Measurements from ENCODE around the gene TLDC2. TPM values are rescaled to one million over a fixed set of nuclear protein-coding genes. Genes with fewer than 3 reads are reported as not detected.
"Not testable (repeated sequence)": the region's sequence is repeated elsewhere in the genome, so short reads cannot be mapped to it uniquely, and the experiment has no call there.

The TLDC2 gene
- polyA plus RNA-seq, 3 donors = not detected

DNA sequence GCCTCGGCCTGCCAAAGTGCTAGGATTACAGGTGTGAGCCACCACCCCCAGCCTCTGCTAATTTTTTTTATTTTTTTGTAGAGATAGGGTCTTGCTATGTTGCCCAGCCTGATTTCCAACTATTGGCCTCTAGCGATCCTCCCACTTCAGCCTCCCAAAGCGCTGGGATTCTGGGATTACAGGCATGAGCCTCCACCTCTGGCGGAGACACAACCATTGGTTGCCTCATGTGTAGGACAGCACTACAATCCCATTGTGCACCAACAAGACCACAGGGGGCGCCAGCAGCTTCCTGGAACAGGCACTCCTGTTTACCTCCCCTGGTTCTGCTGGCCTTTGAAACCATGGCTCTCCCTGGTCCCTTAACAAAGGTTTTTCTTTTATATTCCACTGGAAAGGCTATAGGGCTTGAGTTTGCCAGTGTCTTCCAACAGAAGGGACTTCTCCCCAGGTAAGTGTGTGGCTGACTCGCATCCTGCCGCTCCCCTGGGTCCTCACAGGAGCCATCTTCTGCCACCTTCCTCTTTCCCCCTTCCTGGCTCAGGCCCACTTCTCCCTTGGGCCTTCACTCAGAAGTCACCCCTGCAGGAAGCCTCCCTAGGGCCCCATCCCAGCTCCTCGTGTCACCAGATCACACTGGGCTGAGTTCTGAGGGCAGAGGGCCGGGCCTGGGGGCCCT lies 39.2 kb upstream of the TLDC2 start:
- Histone ChIP-seq H3K27ac (ENCODE audit: low read depth in 1 of 2, low read length in 2 of 2) (peak overlapping the region; percentile 65 to 79), H3K9me3 (replicated peaks in 1 of 2; ENCODE audit: control insufficient read depth in 1 of 2, insufficient read depth in 1 of 2, low read length in 2 of 2) (no peaks in the 10 kb centered on the region), H3K4me2 (replicated peaks; ENCODE audit: extremely low read depth, low read length, poor library complexity, severe bottlenecking) (peak overlapping the region; percentile 39), H3K27me3 (ENCODE audit: control insufficient read depth in 2 of 2, insufficient read depth in 2 of 2, low read length in 2 of 2) (no peaks in the 10 kb centered on the region), H3K4me1 (ENCODE audit: control insufficient read depth in 1 of 2, insufficient read depth in 2 of 2, low read length in 2 of 2) (peaks cover 31 to 34% of the 10 kb centered on the region in 2 donors), H3K79me2 (ENCODE audit: insufficient read depth, low read length) (peaks cover 9% of the 10 kb centered on the region), H3K36me3 (replicated peaks in 1 of 2; ENCODE audit: control insufficient read depth in 1 of 2, insufficient read depth in 2 of 2, low read length in 2 of 2) (no peaks in the 10 kb centered on the region), H4K20me1 (ENCODE audit: insufficient read depth, low read length) (peaks cover 5% of the 10 kb centered on the region), H3K9ac (ENCODE audit: insufficient read depth, low read length, poor library complexity, severe bottlenecking) (peak overlapping the region; percentile 21), H2AFZ (ENCODE audit: insufficient read depth, low read depth, low read length, poor library complexity, severe bottlenecking) (peak overlapping the region; percentile 70), H3K4me3 (replicated peaks in 1 of 3; ENCODE audit: low read depth in 2 of 3, low read length in 3 of 3) (peak overlapping the region in 1 of 3 experiments; percentile 43)
- 51% methylated on average over 8 of the region's 9 CpGs for WGBS (ENCODE audit: insufficient coverage)
- DNase-seq = peak; percentile 54 to 73 (median 64)
- peak overlapping the region; percentile 86 to 95 (median 93) for H3K27ac Mint-ChIP-seq
- intact Hi-C loops (cut with micrococcal nuclease) = loop anchor here in 1 of 2 donors (2.0 kb wide), 1 partner anchor 26 kb away; a partner anchor contains a TSS
- H3K36me3 Mint-ChIP-seq = peaks cover 15 to 27% of the 10 kb centered on the region in 2 donors
- H3K27me3 Mint-ChIP-seq (ENCODE audit: low read depth in 3 of 3) = peaks cover 0 to 4% (median 2%) of the 10 kb centered on the region in 3 donors
- peaks cover 25% of the 10 kb centered on the region for H3K4me1 Mint-ChIP-seq
- H3K9me3 Mint-ChIP-seq = no peaks in the 10 kb centered on the region
- TF ChIP-seq, protein P1, sequence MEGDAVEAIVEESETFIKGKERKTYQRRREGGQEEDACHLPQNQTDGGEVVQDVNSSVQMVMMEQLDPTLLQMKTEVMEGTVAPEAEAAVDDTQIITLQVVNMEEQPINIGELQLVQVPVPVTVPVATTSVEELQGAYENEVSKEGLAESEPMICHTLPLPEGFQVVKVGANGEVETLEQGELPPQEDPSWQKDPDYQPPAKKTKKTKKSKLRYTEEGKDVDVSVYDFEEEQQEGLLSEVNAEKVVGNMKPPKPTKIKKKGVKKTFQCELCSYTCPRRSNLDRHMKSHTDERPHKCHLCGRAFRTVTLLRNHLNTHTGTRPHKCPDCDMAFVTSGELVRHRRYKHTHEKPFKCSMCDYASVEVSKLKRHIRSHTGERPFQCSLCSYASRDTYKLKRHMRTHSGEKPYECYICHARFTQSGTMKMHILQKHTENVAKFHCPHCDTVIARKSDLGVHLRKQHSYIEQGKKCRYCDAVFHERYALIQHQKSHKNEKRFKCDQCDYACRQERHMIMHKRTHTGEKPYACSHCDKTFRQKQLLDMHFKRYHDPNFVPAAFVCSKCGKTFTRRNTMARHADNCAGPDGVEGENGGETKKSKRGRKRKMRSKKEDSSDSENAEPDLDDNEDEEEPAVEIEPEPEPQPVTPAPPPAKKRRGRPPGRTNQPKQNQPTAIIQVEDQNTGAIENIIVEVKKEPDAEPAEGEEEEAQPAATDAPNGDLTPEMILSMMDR (IDR thresholded peaks at IDR 0.05) = peak; percentile 72
- H3K4me3 Mint-ChIP-seq = peak overlapping the region; percentile 66 to 71

DNA sequence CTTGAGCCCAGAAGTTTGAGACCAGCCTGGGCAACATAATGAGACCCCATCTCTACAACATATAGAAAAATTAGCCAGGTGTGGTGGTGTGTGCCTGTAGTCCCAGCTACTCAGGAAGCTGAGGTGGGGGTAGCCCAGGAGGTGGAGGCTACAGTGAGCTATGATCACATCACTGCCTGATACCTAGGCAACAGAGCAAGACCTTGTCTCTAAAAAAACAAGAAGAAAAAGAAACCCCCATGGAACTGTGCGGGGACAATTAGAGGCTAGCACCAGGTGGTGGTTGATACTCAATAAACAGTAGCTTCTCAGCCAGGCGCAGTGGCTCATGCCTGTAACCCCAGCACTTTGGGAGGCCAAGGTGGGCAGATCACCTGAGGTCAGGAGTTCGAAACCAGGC lies 37.6 kb upstream of the TLDC2 start:
- H3K27ac ChIP-seq (ENCODE audit: low read depth in 1 of 2, low read length in 2 of 2) = peak overlapping the region in 1 of 2 donors; percentile 8
- H3K4me1 ChIP-seq (ENCODE audit: control insufficient read depth in 1 of 2, insufficient read depth in 2 of 2, low read length in 2 of 2) = peaks cover 47 to 51% of the 10 kb centered on the region in 2 donors
- H4K20me1 ChIP-seq (ENCODE audit: insufficient read depth, low read length); H3K4me2 ChIP-seq (replicated peaks; ENCODE audit: extremely low read depth, low read length, poor library complexity, severe bottlenecking); H3K27me3 Mint-ChIP-seq (ENCODE audit: low read depth in 3 of 3); H2AFZ ChIP-seq (ENCODE audit: insufficient read depth, low read depth, low read length, poor library complexity, severe bottlenecking); H3K27me3 ChIP-seq (ENCODE audit: control insufficient read depth in 2 of 2, insufficient read depth in 2 of 2, low read length in 2 of 2); DNase-seq; H3K4me3 Mint-ChIP-seq; H3K9me3 ChIP-seq (replicated peaks in 1 of 2; ENCODE audit: control insufficient read depth in 1 of 2, insufficient read depth in 1 of 2, low read length in 2 of 2); H3K4me3 ChIP-seq (replicated peaks in 1 of 3; ENCODE audit: low read depth in 2 of 3, low read length in 3 of 3); H3K79me2 ChIP-seq (ENCODE audit: insufficient read depth, low read length); H3K9ac ChIP-seq (ENCODE audit: insufficient read depth, low read length, poor library complexity, severe bottlenecking); intact Hi-C loops (cut with micrococcal nuclease); H3K36me3 ChIP-seq (replicated peaks in 1 of 2; ENCODE audit: control insufficient read depth in 1 of 2, insufficient read depth in 2 of 2, low read length in 2 of 2); H3K9me3 Mint-ChIP-seq: not testable (repeated sequence)
- peaks cover 9 to 22% of the 10 kb centered on the region in 2 donors for H3K36me3 Mint-ChIP-seq
- H3K27ac Mint-ChIP-seq = peak overlapping the region in 1 of 7 donors; percentile 32
- WGBS (ENCODE audit: insufficient coverage) = 100% methylated on average over 3 of the region's 3 CpGs
- H3K4me1 Mint-ChIP-seq = peaks cover 42% of the 10 kb centered on the region

All from CD14-positive monocyte (primary cell).